BLaER1 (cell line): ENCODE results near the gene CCSER1.
A peak's percentile ranks its signal among the peaks of the same experiment; 100 is the strongest.

Experiments
- H3K27ac ChIP-seq: shearing (Covaris generic); formaldehyde crosslinking; 2 replicates; pipeline ENCODE4 v1.8.1; 2022
- H3K27me3 ChIP-seq: shearing (Covaris generic); formaldehyde crosslinking; 2 replicates; pipeline ENCODE4 v1.8.1; 2022
- H3K36me3 ChIP-seq: shearing (Covaris generic); formaldehyde crosslinking; 2 replicates; pipeline ENCODE4 v1.8.1; 2022
- H3K4me1 ChIP-seq: shearing (Covaris generic); formaldehyde crosslinking; 2 replicates; pipeline ENCODE4 v1.8.1; 2022
- H3K4me2 ChIP-seq: shearing (Covaris generic); formaldehyde crosslinking; 2 replicates; pipeline ENCODE4 v1.8.1; 2022
- H3K4me3 ChIP-seq: shearing (Covaris generic); formaldehyde crosslinking; 2 replicates; pipeline ENCODE4 v1.8.1; 2022
- H3K9ac ChIP-seq: shearing (Covaris generic); formaldehyde crosslinking; 2 replicates; pipeline ENCODE4 v1.8.1; 2022
- H3K9me3 ChIP-seq: shearing (Covaris generic); formaldehyde crosslinking; 2 replicates; pipeline ENCODE4 v1.8.1; 2022
- H4K20me1 ChIP-seq: shearing (Covaris generic); formaldehyde crosslinking; 2 replicates; pipeline ENCODE4 v1.8.1; 2022
- Cebpa-rat ChIP-seq: shearing (Covaris generic); IDR thresholded peaks from 2 replicates; pipeline ENCODE4 v1.8.1; 2022

The CCSER1 gene

DNA sequence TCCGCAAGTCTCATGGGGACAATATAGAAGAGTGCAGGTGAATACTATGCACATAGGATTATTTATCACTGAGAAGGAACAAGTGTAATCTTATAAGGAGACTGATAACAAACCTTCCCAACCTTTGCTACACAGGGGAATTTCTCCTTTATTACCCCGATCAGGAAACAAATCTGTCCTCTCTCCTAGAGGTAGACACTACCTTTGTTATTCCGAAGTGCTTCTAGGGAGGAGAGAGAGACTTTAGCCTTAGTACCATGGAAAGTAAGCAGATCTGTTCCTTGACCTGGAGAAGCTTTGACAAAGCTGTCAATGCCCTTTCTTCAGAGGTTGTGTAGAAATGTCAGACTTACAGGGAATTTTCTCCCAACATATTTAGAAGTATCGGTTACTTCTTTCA lies 475.5 kb downstream of the CCSER1 start:
- Histone ChIP-seq H4K20me1 (no peaks in the 10 kb centered on the region), H3K9me3 (0 out of 2 replicates have a peak, but pooled peaks cover 5% of the 10 kb centered on the region)

DNA sequence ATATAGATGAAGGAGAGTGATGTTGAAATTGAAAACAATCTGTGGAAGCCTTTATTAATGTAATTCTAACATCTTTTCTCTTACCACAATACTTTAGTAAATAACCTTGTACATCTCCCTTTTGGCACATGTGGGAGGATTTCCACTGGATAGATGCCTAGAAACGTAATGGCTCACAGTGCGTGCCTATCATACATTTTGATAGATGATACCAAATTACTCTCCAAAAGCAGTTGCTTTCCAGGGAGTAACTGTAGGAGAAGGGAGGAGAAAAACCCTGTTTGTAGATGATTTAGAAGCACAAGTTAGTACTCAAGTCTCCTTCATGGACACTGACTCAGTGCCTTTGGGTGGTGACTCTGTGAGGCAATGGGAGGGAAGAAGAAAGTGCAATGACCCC lies 476.3 kb downstream of the CCSER1 start:
- no peak overlapping the region for H3K4me2 ChIP-seq
- H3K4me3 ChIP-seq = no peak overlapping the region
- H4K20me1 ChIP-seq = no peaks in the 10 kb centered on the region
- H3K36me3 ChIP-seq = no peaks in the 10 kb centered on the region
- no peak overlapping the region for H3K27ac ChIP-seq
- no peak overlapping the region for H3K9ac ChIP-seq
- H3K27me3 ChIP-seq = no peaks in the 10 kb centered on the region
- no peak for TF ChIP-seq Cebpa-rat
- no peaks in the 10 kb centered on the region for H3K4me1 ChIP-seq
- 0 out of 2 replicates have a peak, but pooled peaks cover 5% of the 10 kb centered on the region for H3K9me3 ChIP-seq

More for the DNA sequence above, 475.5 kb downstream of the CCSER1 start:
- no peaks in the 10 kb centered on the region for H3K36me3 ChIP-seq
- H3K9ac ChIP-seq = no peak overlapping the region
- no peaks in the 10 kb centered on the region for H3K27me3 ChIP-seq
- H3K27ac ChIP-seq = no peak overlapping the region
- H3K4me1 ChIP-seq = no peaks in the 10 kb centered on the region
- TF ChIP-seq Cebpa-rat = no peak
- no peak overlapping the region for H3K4me2 ChIP-seq
- H3K4me3 ChIP-seq = no peak overlapping the region

DNA sequence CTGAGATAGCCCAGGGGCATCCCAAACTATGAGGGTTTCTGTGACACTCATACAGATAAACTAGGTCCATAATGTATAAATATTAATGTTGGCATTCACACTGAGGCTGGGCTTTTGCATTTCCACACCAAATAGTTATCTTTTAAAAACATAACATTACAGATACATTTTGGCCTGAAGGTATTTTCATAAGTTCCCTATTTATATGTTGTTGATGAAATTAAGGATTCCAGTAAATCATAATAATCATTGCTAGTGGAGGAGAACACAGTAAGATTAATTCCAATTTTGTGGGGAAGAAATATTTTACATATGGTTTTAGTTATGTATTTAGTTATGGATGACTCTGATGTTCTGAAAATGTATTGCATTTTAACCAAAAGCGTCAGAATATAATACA lies 479.6 kb downstream of the CCSER1 start:
- Histone ChIP-seq H3K4me2 (no peak overlapping the region), H3K9ac (no peak overlapping the region), H3K27ac (no peak overlapping the region), H3K27me3 (no peaks in the 10 kb centered on the region), H4K20me1 (no peaks in the 10 kb centered on the region), H3K4me3 (no peak overlapping the region), H3K9me3 (0 out of 2 replicates have a peak, but pooled peaks cover 5% of the 10 kb centered on the region), H3K4me1 (no peaks in the 10 kb centered on the region), H3K36me3 (no peaks in the 10 kb centered on the region)
- no peak for TF ChIP-seq Cebpa-rat

DNA sequence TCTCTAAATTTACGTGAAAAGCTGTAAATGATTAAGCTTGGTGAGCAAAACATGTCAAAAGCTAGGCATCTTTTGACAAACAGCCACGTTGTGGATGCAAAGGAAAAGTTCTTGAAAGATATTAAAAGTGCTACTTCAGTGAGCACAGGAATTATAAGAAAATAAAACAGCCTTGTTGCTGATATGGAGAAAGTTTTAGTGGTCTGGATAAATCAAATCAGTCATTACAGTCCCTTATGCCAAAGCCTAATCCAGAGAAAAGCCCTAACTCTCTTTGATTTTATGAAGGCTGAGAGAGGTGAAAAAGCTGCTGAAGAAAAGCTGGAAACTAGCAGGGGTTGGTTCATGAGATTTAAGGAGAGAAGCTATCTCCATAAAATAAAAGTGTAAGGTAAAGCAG lies 487.2 kb downstream of the CCSER1 start:
- no peaks in the 10 kb centered on the region for H3K4me1 ChIP-seq
- no peaks in the 10 kb centered on the region; the same call in 1 of the 2 replicates for H3K9me3 ChIP-seq
- no peak overlapping the region for H3K4me3 ChIP-seq
- no peak overlapping the region for H3K27ac ChIP-seq
- H3K4me2 ChIP-seq = no peak overlapping the region
- no peaks in the 10 kb centered on the region for H4K20me1 ChIP-seq
- H3K36me3 ChIP-seq = no peaks in the 10 kb centered on the region
- H3K27me3 ChIP-seq = no peaks in the 10 kb centered on the region
- TF ChIP-seq Cebpa-rat = no peak
- no peak overlapping the region for H3K9ac ChIP-seq

DNA sequence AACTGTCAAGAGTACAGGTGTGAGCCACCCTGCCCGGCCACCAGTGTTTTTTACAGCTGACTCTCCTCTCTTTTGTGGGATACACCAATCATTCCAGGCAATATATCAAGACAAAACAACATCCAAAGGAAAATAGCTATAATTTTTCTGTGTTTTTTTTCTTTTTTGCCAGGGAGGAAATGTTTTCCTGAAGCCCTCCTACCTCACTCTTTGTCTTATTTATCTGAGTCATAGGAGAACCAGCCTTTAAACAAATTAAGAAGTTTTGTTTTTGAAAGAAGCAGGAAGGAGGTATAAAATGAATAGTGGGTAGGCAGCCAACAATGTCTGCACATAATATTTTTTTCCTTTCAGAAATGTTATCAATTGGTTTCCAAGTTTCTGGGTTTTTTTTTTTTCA lies 493.9 kb downstream of the CCSER1 start:
- Histone ChIP-seq H3K9ac (no peak overlapping the region), H3K27ac (no peak overlapping the region), H4K20me1 (no peaks in the 10 kb centered on the region), H3K4me1 (no peaks in the 10 kb centered on the region), H3K36me3 (no peaks in the 10 kb centered on the region), H3K9me3 (no peaks in the 10 kb centered on the region), H3K4me3 (no peak overlapping the region), H3K4me2 (no peak overlapping the region), H3K27me3 (no peaks in the 10 kb centered on the region)
- no peak for TF ChIP-seq Cebpa-rat

DNA sequence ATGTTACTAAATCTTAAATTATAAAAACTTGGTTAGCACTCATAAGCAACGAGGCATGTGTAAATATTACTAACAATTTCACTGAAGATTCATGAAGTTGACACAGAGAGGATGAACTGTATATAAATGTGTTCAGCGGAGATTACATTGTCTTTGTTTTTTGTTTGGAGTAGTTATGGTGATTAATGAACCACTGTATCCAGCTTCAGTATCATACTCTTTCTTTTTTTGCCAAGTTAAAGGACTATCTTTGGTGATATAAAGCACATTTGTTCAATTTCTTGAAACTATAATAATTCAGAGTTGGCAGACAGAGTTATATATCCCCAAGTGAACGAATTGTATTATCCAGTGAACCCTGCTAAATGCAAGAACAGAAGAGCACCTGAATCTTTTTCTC lies 497.6 kb downstream of the CCSER1 start:
- H3K27me3 ChIP-seq = no peaks in the 10 kb centered on the region
- H3K4me2 ChIP-seq = no peak overlapping the region
- no peaks in the 10 kb centered on the region for H3K36me3 ChIP-seq
- H3K4me1 ChIP-seq = no peaks in the 10 kb centered on the region
- no peaks in the 10 kb centered on the region for H3K9me3 ChIP-seq
- no peak overlapping the region for H3K4me3 ChIP-seq
- no peak overlapping the region for H3K27ac ChIP-seq
- no peak for TF ChIP-seq Cebpa-rat
- no peak overlapping the region for H3K9ac ChIP-seq
- H4K20me1 ChIP-seq = no peaks in the 10 kb centered on the region

DNA sequence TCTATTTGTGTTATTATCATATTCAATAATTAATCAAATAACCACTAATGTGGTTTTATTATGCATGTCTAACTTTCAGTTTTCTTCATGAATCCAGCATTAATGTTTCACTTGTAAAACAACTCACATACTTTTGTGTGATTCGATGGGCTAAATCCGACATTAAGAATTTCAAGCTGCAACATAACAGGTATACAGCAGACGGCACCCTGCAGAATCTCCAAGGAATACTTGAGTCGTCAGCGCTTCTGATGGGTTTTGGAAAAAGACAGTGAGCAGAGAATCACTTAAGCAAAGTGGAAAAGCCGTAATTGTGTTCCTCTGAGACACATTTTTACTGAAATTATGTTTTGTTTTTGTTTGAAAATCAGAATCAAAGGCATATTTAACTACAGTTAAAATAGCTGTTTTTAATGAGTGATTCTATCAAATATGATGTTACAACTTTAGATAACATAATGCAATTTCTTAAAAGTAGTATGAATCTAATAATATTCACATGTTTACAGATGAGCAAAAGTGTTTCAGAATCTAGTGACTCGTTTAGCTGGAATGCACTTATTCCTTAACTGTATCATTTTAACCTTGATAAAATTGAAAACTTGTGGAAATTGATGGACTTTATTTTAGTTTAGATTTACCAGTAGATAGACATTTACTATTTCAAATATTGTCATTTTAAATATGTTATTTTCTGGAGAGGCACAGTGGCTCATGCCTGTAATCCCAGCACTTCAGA lies 514.8 kb downstream of the CCSER1 start:
- H3K9ac ChIP-seq = no peak overlapping the region
- H4K20me1 ChIP-seq = no peaks in the 10 kb centered on the region
- H3K27me3 ChIP-seq = no peaks in the 10 kb centered on the region
- no peaks in the 10 kb centered on the region for H3K9me3 ChIP-seq
- no peak for TF ChIP-seq Cebpa-rat
- no peaks in the 10 kb centered on the region for H3K36me3 ChIP-seq
- H3K4me1 ChIP-seq = no peaks in the 10 kb centered on the region
- no peak overlapping the region for H3K27ac ChIP-seq
- H3K4me3 ChIP-seq = no peak overlapping the region
- no peak overlapping the region for H3K4me2 ChIP-seq

DNA sequence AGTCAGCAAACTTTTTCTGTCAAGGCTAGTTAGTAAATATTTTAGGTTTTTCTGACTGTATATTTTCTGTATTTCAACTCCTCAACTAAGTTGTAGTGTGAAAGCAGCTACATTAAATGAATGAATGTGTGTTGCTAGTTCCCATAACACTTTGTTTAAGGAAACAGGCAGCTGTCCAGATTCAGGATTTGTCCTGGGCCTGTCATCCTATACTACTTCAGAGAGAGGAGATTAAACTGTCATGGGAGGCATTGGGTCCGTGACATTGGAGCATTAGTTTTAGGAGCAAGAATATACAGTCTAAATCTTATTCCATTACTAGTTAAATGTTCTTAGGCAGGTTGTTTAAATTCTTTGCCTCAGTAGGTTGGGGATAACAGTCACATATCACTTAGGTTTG lies 516.0 kb downstream of the CCSER1 start:
- Histone ChIP-seq H3K4me2 (no peak overlapping the region), H3K4me3 (no peak overlapping the region), H3K9ac (no peak overlapping the region), H3K36me3 (no peaks in the 10 kb centered on the region), H3K4me1 (no peaks in the 10 kb centered on the region), H4K20me1 (no peaks in the 10 kb centered on the region), H3K9me3 (no peaks in the 10 kb centered on the region), H3K27me3 (no peaks in the 10 kb centered on the region), H3K27ac (no peak overlapping the region)
- no peak for TF ChIP-seq Cebpa-rat

DNA sequence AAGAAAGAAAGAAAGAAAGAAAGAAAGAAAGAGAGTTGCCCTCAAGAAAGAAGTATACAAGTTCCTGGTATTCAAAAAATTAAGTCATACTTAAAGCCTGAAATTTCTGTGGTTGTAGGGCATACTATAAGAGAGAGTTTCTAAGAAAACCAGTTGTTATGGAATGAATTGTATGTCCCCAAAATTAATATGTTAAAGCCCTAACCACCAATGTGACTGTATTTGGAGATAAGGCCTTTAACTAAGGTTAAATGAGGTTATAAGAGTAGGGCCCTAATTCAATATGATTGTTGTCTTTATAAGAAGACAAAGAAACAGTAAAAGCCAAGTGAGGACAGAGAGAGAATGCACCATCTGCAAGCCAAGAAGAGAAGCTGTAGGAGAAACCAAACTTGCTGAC lies 521.1 kb downstream of the CCSER1 start:
- Histone ChIP-seq H3K27ac (no peak overlapping the region), H3K4me1 (no peaks in the 10 kb centered on the region), H3K36me3 (no peaks in the 10 kb centered on the region), H3K4me2 (no peak overlapping the region), H3K9ac (no peak overlapping the region), H3K4me3 (no peak overlapping the region), H3K27me3 (no peaks in the 10 kb centered on the region), H3K9me3 (no peaks in the 10 kb centered on the region), H4K20me1 (no peaks in the 10 kb centered on the region)
- TF ChIP-seq Cebpa-rat = no peak

DNA sequence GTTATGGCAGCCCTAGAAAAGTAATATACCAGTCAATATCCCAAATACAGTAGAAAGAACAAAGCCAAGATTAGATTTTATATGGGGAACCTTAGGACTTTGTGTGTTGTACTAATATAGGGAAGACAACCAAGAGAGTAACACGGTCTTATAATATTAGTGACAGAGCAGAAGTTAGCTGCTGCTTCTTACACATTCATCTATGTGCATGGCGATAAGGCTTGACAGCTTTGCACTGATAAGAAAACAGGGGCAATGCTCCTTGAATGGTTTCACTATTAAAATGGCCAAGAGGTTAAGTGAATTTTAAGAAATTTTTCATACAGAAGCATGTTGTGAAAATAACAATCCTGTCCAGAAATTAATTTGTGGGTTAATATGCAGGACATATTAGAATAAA lies 521.6 kb downstream of the CCSER1 start:
- no peaks in the 10 kb centered on the region for H3K27me3 ChIP-seq
- H3K9ac ChIP-seq = no peak overlapping the region

DNA sequence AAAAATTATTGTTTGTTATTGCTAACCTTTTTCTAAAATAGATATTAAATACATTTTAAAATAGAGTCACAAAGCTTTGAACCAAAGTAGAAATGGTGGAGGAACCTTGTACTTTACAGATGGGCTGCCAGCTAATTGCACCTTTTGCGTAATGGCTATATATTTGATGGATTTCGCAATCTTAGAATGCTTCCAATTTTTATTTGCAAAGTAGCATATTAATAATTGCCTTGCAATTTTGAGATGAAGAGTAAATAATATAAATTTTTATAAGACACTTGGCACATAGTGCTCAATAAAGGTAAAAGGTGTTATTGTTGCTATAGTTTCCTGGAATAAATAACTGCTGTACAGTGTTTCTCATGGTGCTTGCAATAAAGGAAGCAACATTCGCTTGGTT lies 533.5 kb downstream of the CCSER1 start:
- Histone ChIP-seq H3K36me3 (no peaks in the 10 kb centered on the region), H3K4me1 (no peaks in the 10 kb centered on the region), H3K27ac (no peak overlapping the region), H3K4me3 (no peak overlapping the region), H3K4me2 (no peak overlapping the region), H3K9ac (no peak overlapping the region), H4K20me1 (no peaks in the 10 kb centered on the region), H3K27me3 (no peaks in the 10 kb centered on the region), H3K9me3 (no peaks in the 10 kb centered on the region)
- TF ChIP-seq Cebpa-rat = peak; percentile 45; the same call in 1 of the 2 replicates

More for the DNA sequence above, 521.6 kb downstream of the CCSER1 start:
- TF ChIP-seq Cebpa-rat = no peak
- Histone ChIP-seq H3K9me3 (no peaks in the 10 kb centered on the region), H3K4me2 (no peak overlapping the region), H3K4me3 (no peak overlapping the region), H4K20me1 (no peaks in the 10 kb centered on the region), H3K4me1 (no peaks in the 10 kb centered on the region), H3K36me3 (no peaks in the 10 kb centered on the region), H3K27ac (no peak overlapping the region)
